Activated naive CD4-positive, alpha-beta T cell treated with anti-CD3 and anti-CD28 coated beads, Interleukin-2, amount 10 ng/mL, durations not matched to agents 7 days and 5 days (primary cell): Measurements from ENCODE around the gene IMP4.
A peak's percentile ranks its signal among the peaks of the same experiment; 100 is the strongest.

Experiments
- CTCF ChIA-PET: fragments of 350-600 bp; sonication (Branson Sonifier 250); formaldehyde crosslinking; loops from one replicate; lab custom pipeline; 2021; ENCODE audit warnings: antibody characterized with exemption; lab: Charles Lee
- DNase-seq: peaks from one replicate; pipeline ENCODE4 v3.0.0-alpha.2; 2020
- H3K27ac Mint-ChIP-seq: one replicate; pipeline ENCODE4 v1.8.0; 2021; ENCODE audit warnings: mild to moderate bottlenecking, moderate library complexity, mixed read lengths
- H3K27me3 Mint-ChIP-seq: one replicate; pipeline ENCODE4 v1.8.0; 2021; ENCODE audit warnings: mild to moderate bottlenecking, mixed read lengths
- H3K36me3 Mint-ChIP-seq: one replicate; pipeline ENCODE4 v1.8.0; 2021; ENCODE audit warnings: mixed read lengths
- H3K4me1 Mint-ChIP-seq: one replicate; pipeline ENCODE4 v1.8.0; 2021; ENCODE audit warnings: mixed read lengths
- H3K4me3 Mint-ChIP-seq: one replicate; pipeline ENCODE4 v1.8.0; 2021; ENCODE audit warnings: mild to moderate bottlenecking, moderate library complexity, mixed read lengths
- H3K9me3 Mint-ChIP-seq: one replicate; pipeline ENCODE4 v1.8.0; 2021; ENCODE audit warnings: mixed read lengths

The IMP4 gene

GRCh38 chr2:130381619-130382018, 38.9 kb downstream of the IMP4 start:
- peaks cover 31% of the 10 kb centered on the region for H3K36me3 Mint-ChIP-seq
- no peaks in the 10 kb centered on the region for H3K9me3 Mint-ChIP-seq
- no peaks in the 10 kb centered on the region for H3K27me3 Mint-ChIP-seq
- peak overlapping the region; percentile 60 for H3K27ac Mint-ChIP-seq
- no peak overlapping the region for H3K4me3 Mint-ChIP-seq
- no peak for DNase-seq
- CTCF ChIA-PET: interaction anchor here (0.5 to 1.0 kb wide), 3 partner anchors 9 to 217 kb away, joined by 3 to 4 read pairs (median 4); no protein-coding TSS in a partner anchor
- H3K4me1 Mint-ChIP-seq: peaks cover 38% of the 10 kb centered on the region

- no peak overlapping the region for H3K4me3 Mint-ChIP-seq
- DNase-seq: no peak
- H3K36me3 Mint-ChIP-seq: peaks cover 31% of the 10 kb centered on the region
- CTCF ChIA-PET: no interaction called here
- H3K4me1 Mint-ChIP-seq: peaks cover 32% of the 10 kb centered on the region
- no peak overlapping the region for H3K27ac Mint-ChIP-seq
- no peaks in the 10 kb centered on the region for H3K27me3 Mint-ChIP-seq
- no peaks in the 10 kb centered on the region for H3K9me3 Mint-ChIP-seq
Observed at GRCh38 chr2:130382313-130382917, 39.7 kb downstream of the IMP4 start.

- Mint-ChIP-seq H3K27ac (no peak overlapping the region), H3K4me1 (peaks cover 8% of the 10 kb centered on the region), H3K27me3 (no peaks in the 10 kb centered on the region), H3K9me3 (no peaks in the 10 kb centered on the region), H3K36me3 (peaks cover 16% of the 10 kb centered on the region), H3K4me3 (no peak overlapping the region)
- no peak for DNase-seq
- CTCF ChIA-PET: no interaction called here
Observed at GRCh38 chr2:130385709-130386108, 43.0 kb downstream of the IMP4 start.

GRCh38 chr2:130387071-130387400, 44.3 kb downstream of the IMP4 start:
- peaks cover 9% of the 10 kb centered on the region for H3K36me3 Mint-ChIP-seq
- CTCF ChIA-PET: no interaction called here
- peaks cover 13% of the 10 kb centered on the region for H3K27me3 Mint-ChIP-seq
- H3K27ac Mint-ChIP-seq: no peak overlapping the region
- peaks cover 15% of the 10 kb centered on the region for H3K4me1 Mint-ChIP-seq
- DNase-seq: no peak
- no peak overlapping the region for H3K4me3 Mint-ChIP-seq
- H3K9me3 Mint-ChIP-seq: no peaks in the 10 kb centered on the region

- H3K4me3 Mint-ChIP-seq: no peak overlapping the region
- CTCF ChIA-PET: no interaction called here
- H3K27ac Mint-ChIP-seq: no peak overlapping the region
- DNase-seq: no peak
- no peaks in the 10 kb centered on the region for H3K9me3 Mint-ChIP-seq
- peaks cover 19% of the 10 kb centered on the region for H3K4me1 Mint-ChIP-seq
- peaks cover 18% of the 10 kb centered on the region for H3K27me3 Mint-ChIP-seq
- peaks cover 6% of the 10 kb centered on the region for H3K36me3 Mint-ChIP-seq
Observed at GRCh38 chr2:130387804-130388203, 45.1 kb downstream of the IMP4 start.

- peaks cover 23% of the 10 kb centered on the region for H3K27me3 Mint-ChIP-seq
- no peaks in the 10 kb centered on the region for H3K9me3 Mint-ChIP-seq
- DNase-seq: no peak
- H3K36me3 Mint-ChIP-seq: peaks cover 2% of the 10 kb centered on the region
- H3K4me3 Mint-ChIP-seq: no peak overlapping the region
- H3K4me1 Mint-ChIP-seq: peaks cover 19% of the 10 kb centered on the region
- H3K27ac Mint-ChIP-seq: no peak overlapping the region
- CTCF ChIA-PET: no interaction called here
Observed at GRCh38 chr2:130388221-130388907, 45.7 kb downstream of the IMP4 start.

GRCh38 chr2:130389358-130389757, 46.7 kb downstream of the IMP4 start:
- CTCF ChIA-PET: interaction anchor here (1.0 kb wide), 1 partner anchor 9 kb away, joined by 4 read pairs; no protein-coding TSS in a partner anchor
- Mint-ChIP-seq H3K4me1 (peaks cover 19% of the 10 kb centered on the region), H3K27me3 (peaks cover 26% of the 10 kb centered on the region), H3K9me3 (no peaks in the 10 kb centered on the region), H3K4me3 (no peak overlapping the region), H3K36me3 (peaks cover 2% of the 10 kb centered on the region), H3K27ac (no peak overlapping the region)
- no peak for DNase-seq

- peaks cover 19% of the 10 kb centered on the region for H3K4me1 Mint-ChIP-seq
Observed at GRCh38 chr2:130389783-130390182, 47.1 kb downstream of the IMP4 start.

GRCh38 chr2:130390460-130391057, 47.9 kb downstream of the IMP4 start:
- peak overlapping the region; percentile 82 for H3K4me3 Mint-ChIP-seq
- DNase-seq: peak; percentile 23
- H3K36me3 Mint-ChIP-seq: no peaks in the 10 kb centered on the region
- H3K27ac Mint-ChIP-seq: peak overlapping the region; percentile 90
- H3K9me3 Mint-ChIP-seq: no peaks in the 10 kb centered on the region
- peaks cover 28% of the 10 kb centered on the region for H3K27me3 Mint-ChIP-seq
- peaks cover 19% of the 10 kb centered on the region for H3K4me1 Mint-ChIP-seq
- CTCF ChIA-PET: interaction anchor here (0.7 to 1.0 kb wide), 2 partner anchors 11 to 48 kb away, joined by 4 read pairs; partner anchors contain the start of gene IMP4

More at GRCh38 chr2:130389783-130390182, 47.1 kb downstream of the IMP4 start:
- Mint-ChIP-seq H3K27ac (no peak overlapping the region), H3K27me3 (peaks cover 26% of the 10 kb centered on the region), H3K4me3 (no peak overlapping the region), H3K9me3 (no peaks in the 10 kb centered on the region), H3K36me3 (peaks cover 2% of the 10 kb centered on the region)
- CTCF ChIA-PET: interaction anchor here (1.0 kb wide), 1 partner anchor 10 kb away, joined by 4 read pairs; no protein-coding TSS in a partner anchor
- no peak for DNase-seq

GRCh38 chr2:130391058-130391871, 48.6 kb downstream of the IMP4 start:
- Mint-ChIP-seq H3K36me3 (no peaks in the 10 kb centered on the region), H3K27me3 (peaks cover 32% of the 10 kb centered on the region), H3K27ac (peak overlapping the region; percentile 90), H3K4me1 (peaks cover 19% of the 10 kb centered on the region), H3K9me3 (no peaks in the 10 kb centered on the region), H3K4me3 (peak overlapping the region; percentile 82)
- DNase-seq: peak; percentile 84
- CTCF ChIA-PET: interaction anchor here (0.7 to 1.2 kb wide), 2 partner anchors 48 to 49 kb away, joined by 3 to 4 read pairs; partner anchors contain the start of gene IMP4

- Mint-ChIP-seq H3K27me3 (peaks cover 38% of the 10 kb centered on the region), H3K9me3 (no peaks in the 10 kb centered on the region), H3K4me1 (peaks cover 16% of the 10 kb centered on the region), H3K4me3 (peak overlapping the region; percentile 82), H3K36me3 (no peaks in the 10 kb centered on the region), H3K27ac (peak overlapping the region; percentile 38)
- CTCF ChIA-PET: interaction anchor here (1.2 kb wide), 1 partner anchor 49 kb away, joined by 3 read pairs; the partner anchor contains the start of gene IMP4
- no peak for DNase-seq
Observed at GRCh38 chr2:130391872-130392670, 49.4 kb downstream of the IMP4 start.

GRCh38 chr2:130393318-130393910, 50.7 kb downstream of the IMP4 start:
- Mint-ChIP-seq H3K4me3 (no peak overlapping the region), H3K4me1 (peaks cover 16% of the 10 kb centered on the region), H3K36me3 (no peaks in the 10 kb centered on the region), H3K27me3 (peaks cover 42% of the 10 kb centered on the region), H3K27ac (no peak overlapping the region), H3K9me3 (no peaks in the 10 kb centered on the region)
- no peak for DNase-seq
- CTCF ChIA-PET: no interaction called here
